Astrocyte of the spinal cord (primary cell): Measurements from ENCODE around the gene ZNF652.
"Not testable (repeated sequence)": the region's sequence is repeated elsewhere in the genome, so short reads cannot be mapped to it uniquely, and the experiment has no call there.

Experiments used
- DNase-seq: peaks from one replicate; pipeline ENCODE4 v3.0.0; 2011; ENCODE audit warnings: low read depth, low spot score
- H3K4me3 ChIP-seq: 2 replicates; pipeline ENCODE4 v1.5.1; 2011; ENCODE audit warnings: low read depth, mild to moderate bottlenecking, low read length, moderate library complexity
- in situ Hi-C: cut with HindIII; loops from 2 replicates; pipeline ENCODE4 v1.10.0; 2017; ENCODE audit warnings: low sequenced_read_pairs
- TF ChIP-seq, protein P1 (sequence below): IDR thresholded peaks from 2 replicates; pipeline ENCODE4 v1.5.1; 2012; ENCODE audit warnings: low read depth, mild to moderate bottlenecking, low read length, inconsistent platforms

ZNF652 gene

DNA sequence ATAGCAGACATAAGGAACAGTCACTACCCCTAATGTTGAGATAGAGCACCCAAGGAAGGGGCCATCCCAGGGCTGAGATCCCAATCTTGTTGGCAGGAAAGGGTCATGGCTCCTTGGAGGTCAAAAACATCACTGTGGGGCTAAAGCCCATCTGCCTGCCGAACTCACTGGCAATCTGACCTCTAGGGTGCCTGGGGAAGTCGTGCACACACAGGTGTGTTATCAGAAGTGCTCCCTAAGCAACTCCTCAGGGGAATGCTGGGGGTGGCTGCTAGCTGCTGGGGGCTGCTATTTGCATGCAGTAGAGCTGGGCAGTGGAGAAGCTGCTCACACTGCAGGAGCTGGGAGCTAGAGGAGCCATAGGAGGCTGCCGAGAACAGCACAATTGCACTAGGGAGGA lies 84.0 kb downstream of the ZNF652 start:
- no peak overlapping the region for H3K4me3 ChIP-seq
- in situ Hi-C loops = no loop called here
- TF ChIP-seq, protein P1, sequence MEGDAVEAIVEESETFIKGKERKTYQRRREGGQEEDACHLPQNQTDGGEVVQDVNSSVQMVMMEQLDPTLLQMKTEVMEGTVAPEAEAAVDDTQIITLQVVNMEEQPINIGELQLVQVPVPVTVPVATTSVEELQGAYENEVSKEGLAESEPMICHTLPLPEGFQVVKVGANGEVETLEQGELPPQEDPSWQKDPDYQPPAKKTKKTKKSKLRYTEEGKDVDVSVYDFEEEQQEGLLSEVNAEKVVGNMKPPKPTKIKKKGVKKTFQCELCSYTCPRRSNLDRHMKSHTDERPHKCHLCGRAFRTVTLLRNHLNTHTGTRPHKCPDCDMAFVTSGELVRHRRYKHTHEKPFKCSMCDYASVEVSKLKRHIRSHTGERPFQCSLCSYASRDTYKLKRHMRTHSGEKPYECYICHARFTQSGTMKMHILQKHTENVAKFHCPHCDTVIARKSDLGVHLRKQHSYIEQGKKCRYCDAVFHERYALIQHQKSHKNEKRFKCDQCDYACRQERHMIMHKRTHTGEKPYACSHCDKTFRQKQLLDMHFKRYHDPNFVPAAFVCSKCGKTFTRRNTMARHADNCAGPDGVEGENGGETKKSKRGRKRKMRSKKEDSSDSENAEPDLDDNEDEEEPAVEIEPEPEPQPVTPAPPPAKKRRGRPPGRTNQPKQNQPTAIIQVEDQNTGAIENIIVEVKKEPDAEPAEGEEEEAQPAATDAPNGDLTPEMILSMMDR = no peak
- DNase-seq = no peak

- in situ Hi-C loops = no loop called here
- TF ChIP-seq, protein P1 = no peak
- no peak for DNase-seq
- no peak overlapping the region for H3K4me3 ChIP-seq
Measured at GRCh38 chr17:49277638-49278037, 84.4 kb downstream of the ZNF652 start.

DNA sequence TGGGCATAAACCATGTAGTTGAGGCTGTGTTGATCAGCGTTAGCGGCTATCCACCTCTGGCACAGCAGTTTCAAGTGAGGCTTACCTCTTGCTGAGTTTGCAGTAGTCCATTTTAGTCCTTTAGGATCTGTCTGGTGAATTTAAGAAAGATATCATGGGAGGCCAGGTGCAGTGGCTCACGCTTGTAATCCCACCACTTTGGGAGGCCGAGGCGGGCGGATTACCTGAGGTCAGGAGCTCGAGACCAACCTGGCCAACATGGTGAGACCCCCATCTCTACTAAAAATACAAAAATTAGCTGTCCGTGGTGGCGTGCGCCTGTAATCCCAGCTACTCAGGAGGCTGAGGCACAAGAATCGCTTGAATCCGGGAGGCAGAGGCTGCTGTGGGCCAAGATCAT lies 86.1 kb downstream of the ZNF652 start:
- DNase-seq, in situ Hi-C loops, H3K4me3 ChIP-seq: not testable (repeated sequence)

GRCh38 chr17:49269356-49269755 lies 92.7 kb downstream of the ZNF652 start:
- H3K4me3 ChIP-seq = no peak overlapping the region
- in situ Hi-C loops = no loop called here
- DNase-seq = no peak
- TF ChIP-seq, protein P1 = no peak

GRCh38 chr17:49267912-49268311 lies 94.1 kb downstream of the ZNF652 start:
- TF ChIP-seq, protein P1 = no peak
- DNase-seq = no peak
- in situ Hi-C loops = no loop called here
- H3K4me3 ChIP-seq = no peak overlapping the region

DNA sequence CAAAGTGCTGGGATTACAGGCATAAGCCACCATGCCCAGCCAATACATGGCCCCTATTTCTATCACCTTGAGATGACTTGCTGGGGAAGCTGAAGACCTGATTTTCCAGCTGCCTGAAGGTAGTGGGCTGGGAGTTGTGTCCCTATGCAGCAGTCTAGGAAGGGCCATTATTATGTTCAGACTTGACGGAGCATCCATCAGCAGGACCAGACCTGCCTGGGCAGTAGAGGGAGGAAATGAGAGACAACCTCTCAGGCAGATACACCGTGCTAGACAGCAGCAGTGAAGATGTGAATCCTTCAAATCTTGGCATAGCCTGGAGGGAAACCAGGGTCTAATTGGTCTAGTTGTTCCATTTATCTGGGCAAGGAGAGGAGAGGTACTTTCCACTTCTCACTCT lies 95.8 kb downstream of the ZNF652 start:
- DNase-seq = no peak
- in situ Hi-C loops = no loop called here

GRCh38 chr17:49261540-49261939 lies 100.5 kb downstream of the ZNF652 start:
- H3K4me3 ChIP-seq, DNase-seq, in situ Hi-C loops: not testable (repeated sequence)

More for the DNA sequence above, 95.8 kb downstream of the ZNF652 start:
- H3K4me3 ChIP-seq = no peak overlapping the region
- TF ChIP-seq, protein P1 = no peak

DNA sequence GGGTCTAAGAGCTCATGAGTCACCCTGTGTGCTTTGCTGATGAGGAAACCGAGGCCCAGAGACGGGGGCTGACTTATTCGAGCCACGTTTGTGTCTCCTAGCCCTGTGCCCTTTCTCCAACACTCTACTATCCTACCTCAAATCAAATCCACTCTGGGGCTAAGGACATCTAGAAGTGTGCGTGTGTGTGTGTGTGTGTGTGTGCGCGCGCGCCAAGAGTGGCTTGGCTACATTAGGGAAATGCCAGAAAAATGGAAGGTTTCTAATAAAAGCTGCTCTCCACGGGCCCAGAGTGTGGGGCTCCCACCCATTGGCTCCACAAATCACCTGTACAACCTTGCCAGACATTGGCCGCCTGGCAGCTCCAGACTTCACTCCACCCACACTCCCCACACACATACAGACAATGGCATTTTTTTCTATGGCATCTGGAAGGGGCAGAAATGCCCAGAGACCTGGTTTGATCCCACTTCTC lies 101.2 kb downstream of the ZNF652 start:
- no peak for DNase-seq
- peak overlapping the region; percentile 36 for H3K4me3 ChIP-seq
- in situ Hi-C loops = no loop called here
- TF ChIP-seq, protein P1 = no peak
